GM12878 (cell line): ENCODE results near the gene DLG1. TPM values are rescaled to one million over a fixed set of nuclear protein-coding genes. Genes with fewer than 3 reads are reported as not detected.

Source experiments
- ATAC-seq: fragments of 200-7000 bp; cut with Tn5 transposase; 3 replicates; pipeline ENCODE4 v1.9.1; 2020; ENCODE audit warnings: mild to moderate bottlenecking, moderate library complexity
- BruUV-seq: library from RNA; stranded (reverse); fragments of 400-500 nt; replicated peaks from 2 replicates; lab custom pipeline; 2021; lab: Mats Ljungman, UMichigan
- CTCF ChIA-PET: fragments of 300-600 bp; sonication (Branson Sonifier 250); formaldehyde crosslinking; extraction: SDS; loops from one replicate; lab custom pipeline; 2021; ENCODE audit warnings: inconsistent platforms; lab: Yijun Ruan, JAX
- POLR2A ChIA-PET: fragments of 350-600 bp; formaldehyde crosslinking; extraction: SDS; loops from one replicate; lab custom pipeline; 2021; ENCODE audit warnings: inconsistent platforms; lab: Charles Lee
- RAD21 ChIA-PET: fragments of 300-600 bp; sonication (Branson Sonifier 250); formaldehyde crosslinking; loops from one replicate; lab custom pipeline; 2023; ENCODE audit warnings: antibody characterized with exemption; ENCODE audit not compliant: unreplicated experiment; lab: Charles Lee
- SMC1A ChIA-PET: fragments of 300-600 bp; sonication (Branson Sonifier 250); formaldehyde crosslinking; loops from one replicate; lab custom pipeline; 2023; ENCODE audit not compliant: unreplicated experiment, uncharacterized antibody; lab: Charles Lee
- DNase-seq: peaks from one replicate; pipeline ENCODE4 v3.0.0-alpha.2; 2011; ENCODE audit warnings: low read depth, low spot score
- FAIRE-seq: peaks from 3 replicates; lab custom pipeline; 2011; peaks lifted over from hg19 to GRCh38; lab: Jason Lieb, UNC
- H2AFZ ChIP-seq: 2 replicates; pipeline ENCODE4 v1.6.0; 2011; ENCODE audit warnings: low read depth, low read length, control low read depth; ENCODE audit not compliant: control insufficient read depth
- H3K27ac ChIP-seq: 2 replicates; pipeline ENCODE4 v1.5.1; 2011; ENCODE audit warnings: control low read depth; ENCODE audit not compliant: control insufficient read depth, insufficient read depth
- H3K27me3 ChIP-seq, 2 experiments: replicated peaks in 1 of 2; 2 replicates each; pipeline versions ENCODE4 v1.6.0 to v1.6.1; 2011; ENCODE audit warnings: low read length in 1 of 2; ENCODE audit not compliant: control insufficient read depth in 2 of 2, insufficient read depth in 2 of 2
- H3K36me3 ChIP-seq, 2 experiments: 2 replicates each; pipeline ENCODE4 v1.5.1; 2011; ENCODE audit warnings: low read length in 1 of 2; ENCODE audit not compliant: control insufficient read depth in 2 of 2, insufficient read depth in 2 of 2
- H3K4me1 ChIP-seq: 2 replicates; pipeline ENCODE4 v1.6.1; 2011; ENCODE audit warnings: mild to moderate bottlenecking, low read length, moderate library complexity, mixed read lengths; ENCODE audit not compliant: control insufficient read depth, insufficient read depth
- H3K4me2 ChIP-seq: 2 replicates; pipeline ENCODE4 v1.6.0; 2011; ENCODE audit warnings: control low read depth; ENCODE audit not compliant: control insufficient read depth, insufficient read depth
- H3K4me3 ChIP-seq: fragments of 200-600 bp; sonication (generic); 2 replicates; pipeline ENCODE4 v1.5.1; 2016
- H3K79me2 ChIP-seq: 2 replicates; pipeline ENCODE4 v1.6.0; 2011; ENCODE audit warnings: low read length; ENCODE audit not compliant: control insufficient read depth, insufficient read depth
- H3K9ac ChIP-seq: 2 replicates; pipeline ENCODE4 v1.8.0; 2011; ENCODE audit warnings: low read length, control low read depth, mixed read lengths; ENCODE audit not compliant: control insufficient read depth, insufficient read depth
- H3K9me3 ChIP-seq: replicated peaks from 3 replicates; pipeline ENCODE4 v1.5.1; 2011; ENCODE audit warnings: mild to moderate bottlenecking, low read length; ENCODE audit not compliant: control insufficient read depth, insufficient read depth
- H4K20me1 ChIP-seq: 2 replicates; pipeline ENCODE4 v1.6.0; 2011; ENCODE audit not compliant: control insufficient read depth, insufficient read depth
- ATF7 ChIP-seq: fragments of 450-650 bp; IDR thresholded peaks from 2 replicates; pipeline ENCODE4 v1.6.1; 2016; ENCODE audit warnings: low read depth, mild to moderate bottlenecking
- BRCA1 ChIP-seq: IDR thresholded peaks from 2 replicates; pipeline ENCODE4 v1.6.1; 2011; ENCODE audit warnings: low read depth, low read length, improper control_type of control experiment
- CREB1 ChIP-seq: IDR thresholded peaks from 2 replicates; pipeline ENCODE4 v1.6.1; 2012; ENCODE audit warnings: low read depth, mild to moderate bottlenecking, inconsistent platforms
- EP300 ChIP-seq, 2 experiments: fragments of 150-350 bp in 1 of 2; IDR thresholded peaks; 2 replicates each; pipeline ENCODE4 v1.6.1; 2011 to 2012; ENCODE audit warnings: low read depth in 2 of 2, low read length in 2 of 2, borderline replicate concordance in 1 of 2, improper control_type of control experiment in 1 of 2, inconsistent platforms in 1 of 2; ENCODE audit not compliant: control insufficient read depth in 1 of 2
- HCFC1 ChIP-seq: fragments of 150-350 bp; IDR thresholded peaks from 2 replicates; pipeline ENCODE4 v1.6.1; 2014; ENCODE audit warnings: low read length
- MYB ChIP-seq: fragments of 150-350 bp; IDR thresholded peaks from 2 replicates; pipeline ENCODE4 v1.6.1; 2014; ENCODE audit warnings: mild to moderate bottlenecking, low read depth, low read length, borderline replicate concordance
- NFXL1 ChIP-seq: fragments of 450-650 bp; IDR thresholded peaks from 2 replicates; pipeline ENCODE4 v1.6.1; 2017; ENCODE audit warnings: antibody characterized with exemption, mild to moderate bottlenecking, borderline replicate concordance
- PAX8 ChIP-seq: fragments of 450-650 bp; IDR thresholded peaks from 2 replicates; pipeline ENCODE4 v1.6.1; 2017; ENCODE audit warnings: mild to moderate bottlenecking, moderate library complexity
- RCOR1 ChIP-seq: conservative IDR thresholded peaks from 2 replicates; pipeline ENCODE4 v1.6.1; 2012; ENCODE audit warnings: low read depth, low read length, improper control_type of control experiment
- RELA ChIP-seq: fragments of 450-650 bp; IDR thresholded peaks from 2 replicates; pipeline ENCODE4 v1.8.0; 2014; ENCODE audit warnings: borderline replicate concordance; ENCODE audit not compliant: partially characterized antibody
- SIN3A ChIP-seq: IDR thresholded peaks from 2 replicates; pipeline ENCODE4 v1.6.1; 2012; ENCODE audit warnings: low read depth, low read length, improper control_type of control experiment
- SP1 ChIP-seq: IDR thresholded peaks from one replicate; pipeline ENCODE4 v1.6.1; 2011; ENCODE audit warnings: low read depth, low read length
- SPI1 ChIP-seq: IDR thresholded peaks from 2 replicates; pipeline ENCODE4 v1.6.1; 2011; ENCODE audit warnings: low read depth, mild to moderate bottlenecking, low read length, moderate library complexity, borderline replicate concordance; ENCODE audit not compliant: insufficient read depth
- SREBF2 ChIP-seq: IDR thresholded peaks from 2 replicates; pipeline ENCODE4 v1.6.1; 2012; ENCODE audit warnings: mild to moderate bottlenecking, low read length
- SRF ChIP-seq, 2 experiments: IDR thresholded peaks; 2 replicates each; pipeline ENCODE4 v1.6.1; 2011; ENCODE audit warnings: low read depth in 2 of 2, low read length in 2 of 2, mild to moderate bottlenecking in 1 of 2, moderate library complexity in 1 of 2
- WGBS: methylation state at CpG from one replicate; pipeline ENCODE4 v1.1.6; 2016; ENCODE audit warnings: low lambda C conversion rate; ENCODE audit not compliant: insufficient replicate concordance, insufficient coverage; ENCODE audit errors: missing lambda C conversion rate; 5-methylcytosine and 5-hydroxymethylcytosine counted together
- in situ Hi-C: fragments of 300-500 bp; cut with MboI; formaldehyde crosslinking; loops from 9 replicates; pipeline ENCODE4 v1.14.3; 2018; ENCODE audit warnings: mixed read lengths
- intact Hi-C: fragments of 100-400 bp; cut with micrococcal nuclease; formaldehyde crosslinking; loops from one replicate; pipeline ENCODE4 v1.14.2; 2022; ENCODE audit not compliant: unreplicated experiment
- polyA plus RNA-seq, 11 experiments: library from polyadenylated mRNA; depleted of rRNA in 4 of 11; unstranded in 6 of 11; stranded (reverse) in 5 of 11; fragments of >200 nt; fragmentation: Nextera tagmentation in 4 of 11; fragmentation: Illumina TruSeq in 1 of 11; extraction: Ambion mirVana in 4 of 11; extraction: Trizol in 1 of 11; gene quantifications; 1 replicate in 1 of 11; 2 replicates in 10 of 11; pipeline versions ENCODE4 v1.2.1 to v1.2.3, GENCODE V29; 2011 to 2016; ENCODE audit warnings: inconsistent platforms in 2 of 11, missing spikeins in 2 of 11, low read depth in 1 of 11
- total RNA-seq, 4 experiments: library from RNA; depleted of rRNA in 3 of 4; stranded (reverse); fragments of >200 nt in 3 of 4; fragmentation: Illumina TruSeq in 1 of 4; extraction: Trizol in 1 of 4; gene quantifications; 2 replicates each; pipeline versions ENCODE4 v1.2.1 to v1.2.3, GENCODE V29; 2013 to 2021

Gene DLG1
- total and polyA plus RNA-seq, 10 of the 15 experiments (the other 5 are each of a cell fraction or from before 2014, with no cell fraction given): 9.2 to 63.1 (median 40.1) TPM

DNA sequence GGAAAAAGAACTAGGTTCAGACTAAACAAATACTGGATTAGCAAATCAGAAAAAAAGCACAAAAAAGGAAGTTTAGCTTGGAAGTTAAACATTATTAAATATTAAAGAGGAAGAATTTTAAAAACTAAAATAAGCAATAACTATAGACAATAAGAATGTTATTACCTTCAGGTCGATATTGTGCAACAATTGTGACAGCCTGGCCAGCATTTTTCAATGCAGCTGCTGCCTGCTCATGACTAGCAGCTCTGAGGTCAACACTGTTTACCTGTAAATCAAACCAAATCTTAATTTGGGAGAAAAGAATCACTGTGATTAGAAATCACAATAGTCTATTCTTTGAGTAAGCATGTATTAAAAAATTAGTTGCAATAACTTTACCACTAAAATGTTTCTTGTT, 193.7 kb downstream of the DLG1 start:
- ChIA-PET POLR2A (interaction anchor here (0.6 kb wide), 1 partner anchor 622 kb away, joined by 3 read pairs; no protein-coding TSS in a partner anchor), SMC1A (interaction anchor here (0.6 to 1.2 kb wide), 8 partner anchors 11 to 1808 kb away, joined by 3 to 5 read pairs (median 3); no protein-coding TSS in a partner anchor), RAD21 (no interaction called here), CTCF (interaction anchor here (1.9 to 2.2 kb wide), 2 partner anchors 11 kb away, joined by 6 to 10 read pairs; no protein-coding TSS in a partner anchor)
- Histone ChIP-seq H3K79me2 (no peaks in the 10 kb centered on the region), H3K4me3 (no peak overlapping the region), H3K9ac (no peak overlapping the region), H3K4me1 (no peaks in the 10 kb centered on the region), H2AFZ (no peak overlapping the region), H3K4me2 (no peak overlapping the region), H3K27me3 (no peaks in the 10 kb centered on the region), H3K36me3 (peaks cover 3% of the 10 kb centered on the region in 2 experiments), H4K20me1 (no peaks in the 10 kb centered on the region), H3K27ac (no peak overlapping the region), H3K9me3 (no peaks in the 10 kb centered on the region)
- intact Hi-C loops (no loop called here), in situ Hi-C loops (no loop called here)
- DNase-seq: no peak
- no TSS peak for BruUV-seq
- no peak for FAIRE-seq
- WGBS: 94% methylated on average over 1 of the region's 1 CpG
- no peak for ATAC-seq
- TF ChIP-seq SREBF2 (no peak), NFXL1 (no peak)

DNA sequence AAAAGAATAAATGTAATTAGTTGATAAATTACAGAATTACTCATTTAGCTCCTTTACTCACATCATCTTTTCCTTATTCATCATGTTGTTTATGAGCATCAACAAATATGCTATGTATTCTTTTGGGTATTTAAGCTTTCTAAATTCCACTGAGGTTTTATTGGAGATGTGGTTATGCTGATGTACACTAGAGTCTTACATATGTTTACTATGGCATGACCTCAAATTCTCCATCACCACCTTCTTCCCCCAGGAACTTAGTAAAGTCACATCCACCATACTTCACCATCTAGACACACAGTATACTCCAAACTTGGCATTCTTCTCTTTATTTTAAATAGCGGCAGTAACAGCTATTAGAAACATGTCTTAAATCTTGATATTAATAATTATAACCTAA, 194.6 kb downstream of the DLG1 start:
- DNase-seq (no peak), ATAC-seq (no peak), FAIRE-seq (no peak)
- intact Hi-C loops (no loop called here), in situ Hi-C loops (no loop called here)
- no TSS peak for BruUV-seq
- 100% methylated on average over 1 of the region's 1 CpG for WGBS
- no peaks in the 10 kb centered on the region for H3K9me3 ChIP-seq
- H3K79me2 ChIP-seq: no peaks in the 10 kb centered on the region
- RAD21 ChIA-PET: no interaction called here
- H2AFZ ChIP-seq: no peak overlapping the region
- H3K9ac ChIP-seq: no peak overlapping the region
- TF ChIP-seq SRF (IDR thresholded peaks at IDR 0.05; ENCODE audit: low read depth in 2 of 2, low read length in 2 of 2) (no peak), MYB (no peak), PAX8 (no peak), HCFC1 (no peak), RELA (no peak), SPI1 (no peak), SIN3A (no peak), ATF7 (no peak), SP1 (no peak), BRCA1 (no peak), RCOR1 (no peak), CREB1 (no peak), EP300 (IDR thresholded peaks at IDR 0.05; ENCODE audit: borderline replicate concordance in 1 of 2, control insufficient read depth in 1 of 2, low read depth in 2 of 2, low read length in 2 of 2) (no peak)
- H3K27me3 ChIP-seq: no peaks in the 10 kb centered on the region
- H4K20me1 ChIP-seq: no peaks in the 10 kb centered on the region
- no peaks in the 10 kb centered on the region for H3K4me1 ChIP-seq
- peaks cover 3 to 5% of the 10 kb centered on the region in 2 experiments for H3K36me3 ChIP-seq
- no peak overlapping the region for H3K4me3 ChIP-seq
- POLR2A ChIA-PET: interaction anchor here (0.8 kb wide), 1 partner anchor 12 kb away, joined by 3 read pairs; no protein-coding TSS in a partner anchor
- H3K4me2 ChIP-seq: no peak overlapping the region
- H3K27ac ChIP-seq: no peak overlapping the region
- SMC1A ChIA-PET: interaction anchor here (1.0 to 1.1 kb wide), 3 partner anchors 12 to 20 kb away, joined by 3 to 5 read pairs (median 4); no protein-coding TSS in a partner anchor
- CTCF ChIA-PET: interaction anchor here (1.1 to 2.2 kb wide), 4 partner anchors 10 to 128 kb away, joined by 3 to 10 read pairs (median 5); no protein-coding TSS in a partner anchor
